HG03378 (cell line): ENCODE measurements around the gene PARN.

Source experiments
- ATAC-seq: cut with Tn5 transposase; IDR thresholded peaks from one replicate; pipeline ENCODE4 v1.9.1; 2021; ENCODE audit warnings: mild to moderate bottlenecking, moderate library complexity; ENCODE audit not compliant: unreplicated experiment

The PARN gene

DNA sequence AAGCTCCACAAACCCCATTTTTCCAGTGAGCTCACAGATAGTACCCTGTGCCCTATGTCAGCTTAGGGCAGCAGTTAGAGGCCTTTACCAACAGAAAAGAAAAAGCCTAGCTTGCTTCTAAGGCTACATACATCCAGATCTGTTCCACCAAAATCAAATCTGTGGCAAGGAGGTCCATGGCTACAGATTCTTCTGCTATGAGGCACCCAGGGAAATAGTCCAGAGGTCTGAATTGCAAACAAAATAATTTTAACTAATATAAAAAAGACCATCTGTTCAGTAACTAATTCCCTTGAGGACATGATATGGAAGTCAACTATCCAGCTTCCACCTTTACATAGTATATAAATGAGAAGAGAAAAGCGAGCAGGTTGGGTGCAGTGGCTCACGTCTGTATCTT lies 129.3 kb downstream of the PARN start:
- ATAC-seq, result no peak

- no peak for ATAC-seq
Measured at GRCh38 chr16:14499110-14499509, 130.9 kb downstream of the PARN start.

- ATAC-seq, result no peak
Measured at GRCh38 chr16:14497245-14498082, 132.6 kb downstream of the PARN start.

- no peak for ATAC-seq
Measured at GRCh38 chr16:14496786-14497185, 133.3 kb downstream of the PARN start.

DNA sequence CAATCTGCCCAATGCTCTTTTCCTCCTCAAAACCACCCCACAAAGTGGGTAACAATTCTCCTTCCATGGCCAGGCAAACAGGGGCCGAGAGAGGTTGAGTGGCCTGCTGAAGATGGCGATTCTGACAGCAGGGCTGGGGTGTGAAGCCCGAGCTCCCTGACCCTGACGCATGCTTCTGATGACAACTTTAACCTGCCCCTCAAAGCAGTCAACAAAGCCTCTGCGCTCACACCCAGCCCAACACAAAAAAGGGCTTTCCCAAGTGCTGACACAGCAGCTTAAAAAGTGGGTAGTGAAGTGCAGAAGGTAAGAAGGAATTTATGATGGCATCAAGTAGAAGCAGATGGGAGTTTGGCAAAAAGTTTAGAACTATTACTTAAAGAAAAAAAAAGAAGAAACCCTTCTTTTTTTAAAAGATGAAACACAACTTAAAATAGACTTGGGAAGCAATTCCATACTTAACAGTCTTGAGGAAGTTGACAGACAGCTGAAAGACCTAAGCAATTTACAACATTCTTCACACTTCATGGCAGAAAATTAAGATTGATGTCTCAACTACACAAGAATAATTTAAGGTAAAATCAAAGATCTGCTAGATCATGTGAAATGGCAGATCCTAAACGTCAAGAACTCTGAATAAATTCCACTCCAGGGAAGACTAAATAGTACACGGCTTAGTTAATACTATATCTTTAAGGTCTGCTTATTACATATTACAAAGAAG lies 133.9 kb downstream of the PARN start:
- ATAC-seq, result no peak

- no peak for ATAC-seq
Measured at GRCh38 chr16:14495213-14496046, 134.6 kb downstream of the PARN start.

DNA sequence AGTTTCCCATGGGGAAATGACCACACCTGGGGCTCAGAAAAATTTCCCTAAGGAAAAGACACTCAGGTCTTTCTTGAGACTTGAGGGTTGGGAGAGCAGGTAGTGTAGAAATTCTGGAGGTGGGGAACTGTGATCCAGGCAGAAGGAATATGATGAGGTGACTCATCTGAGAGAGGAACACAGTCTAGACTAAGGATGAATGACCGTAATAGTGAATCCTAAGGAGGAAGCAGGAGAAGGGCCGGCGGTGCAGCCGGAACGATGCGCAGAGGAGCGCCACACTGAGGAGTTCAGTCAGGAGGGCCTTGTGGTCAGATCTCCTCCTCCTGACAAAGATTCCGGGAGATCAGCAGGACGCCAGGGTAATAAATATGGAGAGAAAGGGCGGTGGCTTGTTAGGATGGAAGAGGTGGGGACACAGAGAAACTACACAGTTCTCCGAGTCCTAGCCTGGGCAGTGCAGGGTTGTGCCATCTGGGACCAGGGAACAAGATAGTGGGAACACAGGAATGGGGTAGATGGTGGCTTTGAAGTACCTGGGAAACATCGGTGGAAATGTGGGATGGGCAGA lies 135.6 kb downstream of the PARN start:
- ATAC-seq, result no peak

- no peak for ATAC-seq
Measured at GRCh38 chr16:14493791-14494190, 136.3 kb downstream of the PARN start.

DNA sequence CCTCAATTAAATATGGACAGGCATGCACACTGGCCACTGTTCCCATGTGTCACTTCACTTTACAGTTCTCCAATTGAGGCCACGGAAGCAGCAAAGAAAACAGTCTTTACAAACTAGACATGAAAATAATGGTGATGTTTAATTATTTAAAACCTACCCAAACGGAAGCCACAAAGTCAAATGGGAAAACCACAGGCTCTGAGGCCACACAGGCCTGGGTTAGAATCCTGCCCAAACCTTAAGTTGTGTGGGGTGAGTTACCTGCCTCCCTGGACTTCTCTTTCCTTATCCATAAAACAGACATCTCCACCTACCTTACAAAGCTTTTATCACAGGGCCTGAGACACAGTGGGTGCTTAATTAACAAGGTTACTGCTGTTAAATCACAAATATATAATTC lies 137.4 kb downstream of the PARN start:
- no peak for ATAC-seq

DNA sequence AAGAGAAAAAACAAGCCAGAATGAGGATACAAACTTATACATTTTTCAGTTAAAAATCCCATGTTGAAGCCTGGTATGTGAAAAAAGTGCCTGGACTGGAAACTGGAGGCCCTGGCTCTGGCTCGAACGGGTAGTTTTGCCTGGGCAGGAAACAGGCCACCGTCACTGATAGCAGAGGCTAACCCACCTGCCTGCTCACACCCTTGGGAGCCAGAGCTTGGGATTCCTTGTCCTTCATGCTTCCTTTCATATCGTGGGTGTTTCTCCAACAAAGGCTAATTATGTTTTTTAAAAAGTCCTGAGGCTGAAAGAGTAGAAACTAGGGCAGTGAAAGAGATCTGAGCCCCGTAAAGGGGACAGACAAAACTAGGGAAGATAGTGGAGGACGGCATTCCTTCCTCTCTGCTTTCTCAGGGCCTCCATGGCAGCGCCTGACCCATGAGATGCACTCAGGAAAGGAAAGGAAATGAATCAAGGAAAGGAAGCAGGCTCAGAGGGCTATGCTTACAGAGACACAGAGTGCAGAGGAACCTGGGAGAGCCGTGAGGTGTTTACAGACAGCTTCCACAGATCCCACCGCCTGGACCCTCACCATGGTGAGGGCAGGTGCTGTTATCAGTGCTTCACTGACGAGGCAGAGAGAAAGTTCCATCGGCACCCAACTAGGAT lies 138.1 kb downstream of the PARN start:
- no peak for ATAC-seq

DNA sequence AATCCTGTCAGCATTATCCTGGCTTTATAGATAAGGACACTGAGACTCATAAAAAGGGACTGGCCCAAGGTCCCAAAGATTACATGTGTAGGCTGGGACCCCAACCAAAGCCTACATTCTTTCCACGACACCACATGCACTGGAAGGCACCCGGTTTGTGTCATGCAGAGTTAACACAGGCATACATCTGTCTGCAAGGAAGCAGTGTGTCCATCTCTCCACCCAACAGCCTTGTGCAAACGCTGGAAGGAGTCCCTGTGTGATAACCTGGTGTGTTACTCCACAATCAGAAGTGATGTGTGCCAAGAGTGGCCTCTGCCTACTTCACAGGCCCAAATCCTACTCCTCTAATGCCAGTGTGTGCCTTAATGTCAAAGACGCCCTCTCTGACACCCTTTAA lies 139.8 kb downstream of the PARN start:
- ATAC-seq, result no peak

- no peak for ATAC-seq
Measured at GRCh38 chr16:14489460-14489859, 140.6 kb downstream of the PARN start.

- no peak for ATAC-seq
Measured at GRCh38 chr16:14487579-14487978, 142.5 kb downstream of the PARN start.

DNA sequence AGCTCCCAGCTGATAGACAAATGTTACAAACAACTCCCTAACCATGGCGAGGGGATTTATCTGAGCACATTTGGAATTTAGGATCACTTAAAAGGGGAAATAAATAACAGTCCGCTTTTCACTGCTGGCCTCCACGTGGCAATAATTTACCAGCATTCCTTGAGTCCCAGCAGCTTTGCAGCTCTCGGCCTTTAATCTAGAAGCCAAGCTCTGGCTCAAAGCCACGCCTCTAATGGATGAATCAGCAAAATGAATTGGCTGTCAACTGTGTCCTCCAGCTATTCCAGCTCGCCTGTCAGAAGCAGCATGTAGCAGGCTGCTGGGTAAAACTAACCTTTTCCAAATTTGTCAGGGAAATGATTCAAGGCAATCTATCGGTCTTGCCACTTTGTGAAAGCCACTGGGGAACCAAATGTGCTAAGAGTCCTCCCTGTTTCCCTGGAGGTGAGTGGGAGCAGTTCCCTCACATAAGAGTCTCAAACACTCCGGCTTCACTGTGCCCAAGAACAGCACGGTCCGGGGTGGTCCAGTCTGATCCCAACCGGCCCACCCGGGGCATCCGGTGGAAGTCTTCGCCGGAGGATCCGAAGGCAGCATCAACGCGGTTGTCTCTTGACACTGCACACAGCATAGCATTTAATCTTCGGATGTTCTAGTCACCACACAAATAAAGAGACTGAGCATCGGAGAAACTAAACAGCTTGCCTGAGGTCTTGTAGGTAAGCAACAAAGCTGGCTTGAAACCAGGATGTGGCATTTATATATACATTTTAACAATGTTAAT lies 143.3 kb downstream of the PARN start:
- no peak for ATAC-seq

DNA sequence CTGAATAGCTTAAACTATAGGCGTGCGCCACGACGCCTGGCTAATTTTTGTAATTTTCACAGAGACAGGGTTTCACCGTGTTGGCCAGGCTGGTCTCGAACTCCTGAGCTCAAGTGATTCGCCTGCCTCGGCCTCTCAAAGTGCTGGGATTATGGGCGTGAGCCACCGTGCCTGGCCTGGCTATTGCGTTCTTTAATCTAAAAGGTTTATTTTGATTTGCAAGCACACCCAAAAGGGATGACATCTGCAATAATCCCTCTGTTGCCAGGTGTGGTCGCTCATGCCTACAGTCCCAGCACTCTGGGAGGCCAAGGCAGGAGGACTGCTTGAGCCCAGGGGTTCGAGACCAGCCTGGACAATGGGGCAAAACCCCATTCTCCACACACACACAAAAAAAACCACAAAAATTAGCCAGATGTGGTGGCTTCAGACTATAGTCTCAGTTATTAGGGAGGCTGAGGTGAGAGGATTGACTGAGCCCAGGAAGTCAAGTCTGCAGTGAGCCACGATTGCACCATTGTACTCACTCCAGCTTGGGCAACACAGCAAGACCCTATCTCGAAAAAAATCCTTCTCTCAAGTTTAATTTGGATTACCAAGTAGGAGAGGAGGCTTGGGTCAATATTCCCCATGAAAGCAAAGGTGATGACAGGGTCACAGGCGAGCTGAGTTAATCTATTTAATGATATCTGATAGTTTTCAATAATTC lies 144.1 kb downstream of the PARN start:
- ATAC-seq, result no peak

- ATAC-seq, result no peak
Measured at GRCh38 chr16:14485121-14485551, 144.9 kb downstream of the PARN start.

DNA sequence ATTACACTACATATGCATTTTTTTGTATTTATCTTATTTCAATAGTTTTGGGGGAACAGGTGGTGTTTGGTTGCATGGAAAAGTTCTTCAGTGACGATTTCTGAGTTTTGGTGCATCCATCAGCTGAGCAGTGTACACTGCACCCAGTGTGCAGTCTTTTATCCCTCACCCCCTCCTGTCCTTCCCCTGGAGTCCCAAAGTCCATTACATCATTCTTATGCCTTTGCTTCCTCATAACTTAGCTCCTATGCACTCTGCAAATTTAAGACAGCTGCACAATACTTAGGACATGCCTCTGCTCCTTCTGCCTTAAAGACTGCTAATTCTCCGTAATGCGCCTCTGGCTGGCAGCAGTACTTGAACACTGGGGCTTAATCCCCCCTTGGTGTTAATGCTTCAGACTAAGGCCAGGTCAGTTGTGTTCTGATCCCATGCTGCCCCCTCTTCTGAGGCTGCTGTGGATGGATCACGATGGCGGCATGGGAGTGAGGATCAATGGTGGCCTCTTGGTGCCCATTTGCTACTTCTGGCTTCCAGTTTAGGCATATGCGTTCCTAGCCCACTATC lies 146.2 kb downstream of the PARN start:
- no peak for ATAC-seq

DNA sequence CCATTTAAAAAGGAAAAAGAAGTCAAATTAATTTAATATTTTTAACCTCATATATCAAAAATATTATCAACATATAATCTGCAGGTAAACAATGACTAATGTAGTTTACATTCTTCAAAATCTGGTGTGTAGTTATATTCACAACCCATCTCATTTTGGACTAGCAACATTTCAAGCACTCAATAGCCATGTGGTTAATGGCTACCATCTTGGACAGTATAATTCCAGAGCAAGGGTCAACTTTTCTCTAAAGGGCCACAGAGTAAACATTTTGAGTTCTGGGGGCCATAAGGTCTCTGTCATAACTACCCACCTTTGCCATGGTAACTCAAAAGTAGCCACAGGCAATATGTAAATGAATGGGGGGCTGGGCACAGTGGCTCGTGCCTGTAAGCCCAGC lies 153.9 kb downstream of the PARN start:
- no peak for ATAC-seq
